ENCODE measurements around the gene BEX5. TPM values are rescaled to one million over a fixed set of nuclear protein-coding genes. Genes with fewer than 3 reads are reported as not detected.

Gene BEX5
- total RNA-seq, 1 experiment from 2014 or later = not detected

Other genes with a start within 250 kb of the BEX5 start
- gene ZMAT1, start 223.9 kb downstream of the BEX5 start, total RNA-seq (2014; rRNA removed; shearing (Covaris generic)) = 0.32 and 0.61 TPM in 2 replicates
- gene TCEAL2, start 30.3 kb downstream of the BEX5 start, total RNA-seq (2014; rRNA removed; shearing (Covaris generic)) = not detected in 2 replicates
- not detected in 2 replicates for gene TCEAL6, start 13.5 kb downstream of the BEX5 start, total RNA-seq (2014; rRNA removed; shearing (Covaris generic))
- gene TCP11X1, start 59.3 kb upstream of the BEX5 start, total RNA-seq (2014; rRNA removed; shearing (Covaris generic)) = not detected in 2 replicates
- gene NXF2, start 91.2 kb upstream of the BEX5 start, total RNA-seq (2014; rRNA removed; shearing (Covaris generic)) = 0.13 TPM in 1 of 2 replicates, not detected in the other

Data from SK-MEL-5 (cell line).